ENCODE results near the gene GSTO2.

DNA sequence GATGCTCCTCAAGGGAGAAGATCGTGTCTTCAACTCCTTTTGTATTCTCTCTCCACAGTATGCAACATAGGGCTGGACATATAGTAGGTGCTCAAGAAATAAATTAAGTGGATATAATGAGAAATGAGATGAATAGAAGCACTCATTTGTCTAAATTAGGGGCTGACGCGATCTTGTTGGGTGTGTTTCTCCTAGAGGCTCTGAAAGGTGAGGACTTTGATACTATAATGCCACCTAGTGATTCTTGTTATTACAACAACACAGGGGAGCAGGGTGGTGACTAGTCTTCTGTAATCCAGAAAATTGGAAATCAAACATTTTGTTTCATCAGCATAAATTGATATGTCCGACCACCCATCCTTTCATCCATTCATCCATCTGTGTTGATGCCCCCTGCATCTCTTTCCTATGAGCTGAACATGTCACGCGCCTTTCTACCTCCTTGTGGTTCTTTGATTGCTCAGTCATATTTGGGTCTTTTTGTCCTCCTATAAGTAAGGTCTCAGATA is 81.2 kb downstream of the GSTO2 start:
- TF ChIP-seq CTCF (IDR thresholded peaks at IDR 0.05; ENCODE audit: insufficient read depth, low read depth, low read length) (peak; percentile 59), EZH2 (IDR thresholded peaks at IDR 0.05; ENCODE audit: insufficient read depth, low read length) (no peak)
